SK-N-SH (cell line): Measurements from ENCODE around the gene CYP39A1. TPM values are rescaled to one million over a fixed set of nuclear protein-coding genes. Genes with fewer than 3 reads are reported as not detected.

ENCODE experiments used
- CTCF ChIA-PET: fragments of 300-600, 350-600 bp; formaldehyde crosslinking; extraction: SDS; loops from one replicate; lab custom pipeline; 2021; lab: Yijun Ruan, JAX
- POLR2A ChIA-PET: fragments of 350-600 bp; sonication (Branson Sonifier 250); formaldehyde crosslinking; extraction: SDS; loops from one replicate; lab custom pipeline; 2020; ENCODE audit warnings: antibody characterized with exemption, inconsistent platforms; lab: Yijun Ruan, JAX
- DNase-seq: peaks from one replicate; pipeline ENCODE4 v3.0.0; 2012
- H2AFZ ChIP-seq: fragments of 200-600 bp; sonication (generic); 2 replicates; pipeline ENCODE4 v1.8.1; 2016; ENCODE audit warnings: antibody characterized with exemption, mild to moderate bottlenecking, low read depth
- H3F3A ChIP-seq: fragments of 200-600 bp; sonication (generic); replicated peaks from 2 replicates; pipeline ENCODE3; 2016; ENCODE audit warnings: antibody characterized with exemption, mild to moderate bottlenecking; ENCODE audit not compliant: insufficient read depth
- H3K27ac ChIP-seq, 2 experiments: fragments of 200-500 bp in 1 of 2; fragments of 200-600 bp in 1 of 2; sonication (Bioruptor generic) in 1 of 2; sonication (generic), shearing (Covaris generic) in 1 of 2; 2 replicates each; pipeline versions ENCODE4 v1.5.1 to v1.6.1; 2014 to 2016; ENCODE audit warnings: low read depth in 2 of 2, inconsistent platforms in 1 of 2, low read length in 1 of 2, mild to moderate bottlenecking in 1 of 2, mixed read lengths in 1 of 2
- H3K27me3 ChIP-seq: fragments of 200-600 bp; sonication (generic), shearing (Covaris generic); 2 replicates; pipeline ENCODE4 v1.6.1; 2016; ENCODE audit warnings: mixed run types; ENCODE audit not compliant: insufficient read depth
- H3K36me3 ChIP-seq, 2 experiments: fragments of 200-500 bp in 1 of 2; fragments of 200-600 bp in 1 of 2; sonication (Bioruptor generic) in 1 of 2; sonication (generic) in 1 of 2; replicated peaks in 1 of 2; 2 replicates each; pipeline versions ENCODE3 to v1.5.1; 2014 to 2016; ENCODE audit warnings: low read length in 1 of 2, mild to moderate bottlenecking in 1 of 2; ENCODE audit not compliant: insufficient read depth in 2 of 2, control insufficient read depth in 1 of 2
- H3K4me1 ChIP-seq, 2 experiments: fragments of 200-500 bp in 1 of 2; fragments of 200-600 bp in 1 of 2; sonication (Bioruptor generic) in 1 of 2; sonication (generic), shearing (Covaris generic) in 1 of 2; 2 replicates each; pipeline versions ENCODE4 v1.5.1 to v1.6.1; 2014 to 2016; ENCODE audit warnings: low read depth in 1 of 2, low read length in 1 of 2, mixed run types in 1 of 2; ENCODE audit not compliant: insufficient read depth in 2 of 2, control insufficient read depth in 1 of 2
- H3K4me2 ChIP-seq: fragments of 200-600 bp; sonication (generic), shearing (Covaris generic); 2 replicates; pipeline ENCODE4 v1.6.1; 2017; ENCODE audit warnings: mixed run types
- H3K4me3 ChIP-seq, 2 experiments: fragments of 200-500 bp in 1 of 2; fragments of 200-600 bp in 1 of 2; sonication (Bioruptor generic) in 1 of 2; sonication (generic), shearing (Covaris generic) in 1 of 2; 2 replicates each; pipeline versions ENCODE4 v1.5.1 to v1.8.1; 2014 to 2016; ENCODE audit warnings: low read depth in 2 of 2, inconsistent platforms in 1 of 2, low read length in 1 of 2, mild to moderate bottlenecking in 1 of 2, mixed read lengths in 1 of 2, moderate library complexity in 1 of 2
- H3K79me2 ChIP-seq: fragments of 200-600 bp; sonication (generic); 2 replicates; pipeline ENCODE4 v1.8.1; 2017; ENCODE audit warnings: mild to moderate bottlenecking; ENCODE audit not compliant: insufficient read depth
- H3K9ac ChIP-seq: fragments of 200-600 bp; sonication (generic); 2 replicates; pipeline ENCODE4 v1.6.1; 2017; ENCODE audit warnings: mixed run types
- H3K9me2 ChIP-seq: fragments of 200-600 bp; sonication (generic); 2 replicates; pipeline ENCODE4 v1.6.1; 2017; ENCODE audit warnings: mixed run types
- H3K9me3 ChIP-seq: fragments of 200-600 bp; sonication (generic); 2 replicates; pipeline ENCODE4 v1.6.1; 2017; ENCODE audit warnings: mixed run types, mild to moderate bottlenecking, moderate library complexity
- H4K20me1 ChIP-seq: fragments of 200-600 bp; sonication (generic); 2 replicates; pipeline ENCODE4 v1.6.1; 2017; ENCODE audit warnings: mild to moderate bottlenecking, mixed run types; ENCODE audit not compliant: insufficient read depth
- ELF1 ChIP-seq: IDR thresholded peaks from 2 replicates; pipeline ENCODE4 v1.4.0; 2012
- EP300 ChIP-seq, 2 experiments: IDR thresholded peaks; 2 replicates each; pipeline versions ENCODE4 v1.4.0 to v1.6.1; 2012; ENCODE audit warnings: borderline replicate concordance in 1 of 2, low read depth in 1 of 2, low read length in 1 of 2
- GATA2 ChIP-seq: sonication (generic); formaldehyde crosslinking; IDR thresholded peaks from 2 replicates; pipeline ENCODE4 v1.5.0; 2020; ENCODE audit warnings: mild to moderate bottlenecking, missing genetic modification reagents
- IRF3 ChIP-seq: fragments of 150-350 bp; IDR thresholded peaks from 2 replicates; pipeline ENCODE4 v1.6.1; 2016; ENCODE audit warnings: mild to moderate bottlenecking, low read depth, low read length
- MAX ChIP-seq: IDR thresholded peaks from 2 replicates; pipeline ENCODE4 v1.4.0; 2012; ENCODE audit warnings: low read depth
- MXI1 ChIP-seq: IDR thresholded peaks from 2 replicates; pipeline ENCODE4 v1.6.1; 2012; ENCODE audit warnings: mild to moderate bottlenecking, low read depth, low read length, improper control_type of control experiment
- POLR2AphosphoS5 ChIP-seq: IDR thresholded peaks from 2 replicates; pipeline ENCODE4 v1.6.1; 2012; ENCODE audit warnings: low read depth, low read length
- RAD21 ChIP-seq: IDR thresholded peaks from 2 replicates; pipeline ENCODE4 v1.6.1; 2012; ENCODE audit warnings: mild to moderate bottlenecking, low read length
- RFX5 ChIP-seq: IDR thresholded peaks from 2 replicates; pipeline ENCODE4 v1.6.1; 2012; ENCODE audit warnings: mild to moderate bottlenecking, improper control_type of control experiment, low read length
- RXRA ChIP-seq: IDR thresholded peaks from 2 replicates; pipeline ENCODE4 v1.4.0; 2012; ENCODE audit warnings: low read depth, mild to moderate bottlenecking, borderline replicate concordance
- SIN3A ChIP-seq: IDR thresholded peaks from 2 replicates; pipeline ENCODE4 v1.6.1; 2012; ENCODE audit warnings: low read depth, mild to moderate bottlenecking, low read length, moderate library complexity, borderline replicate concordance
- SMC3 ChIP-seq: IDR thresholded peaks from 2 replicates; pipeline ENCODE4 v1.6.1; 2012; ENCODE audit warnings: low read depth, low read length, improper control_type of control experiment
- TEAD4 ChIP-seq: IDR thresholded peaks from 2 replicates; pipeline ENCODE4 v1.4.0; 2012; ENCODE audit warnings: mild to moderate bottlenecking, borderline replicate concordance; ENCODE audit not compliant: insufficient read depth
- USF2 ChIP-seq: fragments of 150-350 bp; IDR thresholded peaks from 2 replicates; pipeline ENCODE4 v1.6.1; 2017; ENCODE audit warnings: antibody characterized with exemption, low read length, low read depth, borderline replicate concordance
- ZBTB33 ChIP-seq: IDR thresholded peaks from 2 replicates; pipeline ENCODE4 v1.4.0; 2012; ENCODE audit warnings: low read depth, borderline replicate concordance
- WGBS: methylation state at CpG from one replicate; pipeline ENCODE4 v1.1.6; 2017; ENCODE audit warnings: low lambda C conversion rate; 5-methylcytosine and 5-hydroxymethylcytosine counted together
- polyA plus RNA-seq, 3 experiments: library from polyadenylated mRNA; depleted of rRNA; stranded (reverse); fragments of >200 nt; gene quantifications; 2 replicates each; pipeline ENCODE4 v1.2.3, GENCODE V29; 2012

The CYP39A1 gene
- polyA plus RNA-seq, 1 of the 3 experiments (the other 2 are of a cell fraction), result not detected

GRCh38 chr6:46687619-46688097 is 35.0 kb upstream of the CYP39A1 start, which contains the start of gene TDRD6:
Gene TDRD6, plus strand, starts transcription at chr6:46687885. Its CDS starts 244 bp downstream, at chr6:46688129.
- ChIA-PET CTCF (interaction anchor here (1.0 kb wide), 1 partner anchor 17 kb away, joined by 3 read pairs; no protein-coding TSS in a partner anchor), POLR2A (no interaction called here)
- Histone ChIP-seq H3K4me1 (no peaks in the 10 kb centered on the region), H3K4me3 (no peak within 1 kb of the TSS), H4K20me1 (no peaks in the 10 kb centered on the region), H3F3A (no peaks in the 10 kb centered on the region), H3K9me3 (no peaks in the 10 kb centered on the region), H3K27ac (no peak within 1 kb of the TSS), H3K36me3 (no peaks in the 10 kb centered on the region), H2AFZ (no peak within 1 kb of the TSS), H3K9me2 (no peaks in the 10 kb centered on the region), H3K27me3 (no peaks in the 10 kb centered on the region), H3K79me2 (no peaks in the 10 kb centered on the region), H3K4me2 (no peak within 1 kb of the TSS), H3K9ac (no peak within 1 kb of the TSS)
- no peak for TF ChIP-seq IRF3
- TF ChIP-seq SMC3, result no peak
- TF ChIP-seq RXRA, result no peak
- no peak for TF ChIP-seq RFX5
- no peak for TF ChIP-seq ZBTB33
- TF ChIP-seq MAX, result no peak
- no peak for TF ChIP-seq POLR2AphosphoS5
- TF ChIP-seq RAD21, result no peak
- TF ChIP-seq SIN3A, result no peak
- no peak for TF ChIP-seq MXI1
- no peak for TF ChIP-seq EP300 (IDR thresholded peaks at IDR 0.05; ENCODE audit: borderline replicate concordance in 1 of 2, low read depth in 1 of 2, low read length in 1 of 2)
- TF ChIP-seq GATA2 (CRISPR knock-in tag), result no peak
- no peak for TF ChIP-seq USF2
- 74% methylated on average over 29 of the region's 41 CpGs for WGBS
- peak; percentile 12 for DNase-seq

- H3F3A ChIP-seq, result no peaks in the 10 kb centered on the region
- no peak overlapping the region for H3K27ac ChIP-seq
- no peaks in the 10 kb centered on the region for H3K36me3 ChIP-seq
- no peaks in the 10 kb centered on the region for H3K9me3 ChIP-seq
- H3K9me2 ChIP-seq, result no peaks in the 10 kb centered on the region
- no peak overlapping the region for H3K4me3 ChIP-seq
- H4K20me1 ChIP-seq, result no peaks in the 10 kb centered on the region
- H3K4me1 ChIP-seq, result no peaks in the 10 kb centered on the region
- WGBS, result 41% methylated on average over 4 of the region's 4 CpGs
- ChIA-PET POLR2A (no interaction called here), CTCF (no interaction called here)
- H3K4me2 ChIP-seq, result no peak overlapping the region
- no peak overlapping the region for H3K9ac ChIP-seq
- H3K79me2 ChIP-seq, result no peaks in the 10 kb centered on the region
- no peak for DNase-seq
- H3K27me3 ChIP-seq, result no peaks in the 10 kb centered on the region
- H2AFZ ChIP-seq, result no peak overlapping the region
- TF ChIP-seq TEAD4, result no peak
- TF ChIP-seq ELF1, result no peak
- no peak for TF ChIP-seq POLR2AphosphoS5
- no peak for TF ChIP-seq USF2
- no peak for TF ChIP-seq ZBTB33
- TF ChIP-seq, all 33 proteins: peak for 0
These were observed 32.2 kb upstream of the CYP39A1 start for GRCh38 chr6:46684771-46685170.
